HG02870 (cell line): ENCODE data around the gene PFKL.

Experiments used
- ATAC-seq: cut with Tn5 transposase; IDR thresholded peaks from one replicate; pipeline ENCODE4 v1.9.1; 2021; ENCODE audit warnings: mild to moderate bottlenecking, moderate library complexity; ENCODE audit not compliant: unreplicated experiment

The PFKL gene

DNA sequence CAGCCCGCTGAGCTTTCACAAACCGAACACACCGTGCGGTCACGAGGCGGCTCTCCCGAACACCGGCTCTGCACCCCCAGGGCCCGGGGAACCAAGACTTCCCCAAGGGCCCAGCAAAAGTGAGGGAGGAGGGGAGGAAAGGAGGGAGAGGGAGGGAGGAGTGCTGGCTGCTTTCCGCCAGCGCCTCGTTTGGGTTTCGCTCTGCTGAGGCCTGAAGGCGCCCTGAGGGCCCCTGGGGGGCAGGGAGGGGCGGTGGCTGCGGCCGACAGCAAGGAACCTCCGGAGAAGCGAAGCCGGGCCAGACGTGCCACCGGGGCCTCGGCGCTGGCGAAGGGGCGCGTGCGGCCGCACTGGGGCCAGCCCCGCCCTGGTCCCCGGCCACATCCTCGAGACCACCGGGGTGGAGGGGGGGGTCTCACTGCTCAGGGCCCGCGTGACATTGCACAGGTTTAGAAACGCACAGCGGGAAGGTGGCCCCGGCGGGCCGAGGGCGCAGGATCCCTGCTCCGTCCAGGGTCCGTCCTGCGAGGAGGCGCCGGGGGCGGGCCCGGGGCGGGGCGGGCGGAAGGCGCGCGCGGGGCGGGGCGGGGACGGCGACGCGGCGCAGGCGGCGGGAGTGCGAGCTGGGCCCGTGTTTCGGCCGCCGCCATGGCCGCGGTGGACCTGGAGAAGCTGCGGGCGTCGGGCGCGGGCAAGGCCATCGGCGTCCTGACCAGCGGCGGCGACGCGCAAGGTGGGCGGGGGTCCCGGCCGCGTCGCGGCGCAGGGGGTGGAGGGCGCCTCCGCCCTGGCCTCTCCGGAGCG is at the start of gene PFKL:
PFKL (plus strand) TSS at position 596 of the 804 bp plus-strand sequence; CDS start at position 649, 53 bp downstream.
- peak; percentile 36 for ATAC-seq

DNA sequence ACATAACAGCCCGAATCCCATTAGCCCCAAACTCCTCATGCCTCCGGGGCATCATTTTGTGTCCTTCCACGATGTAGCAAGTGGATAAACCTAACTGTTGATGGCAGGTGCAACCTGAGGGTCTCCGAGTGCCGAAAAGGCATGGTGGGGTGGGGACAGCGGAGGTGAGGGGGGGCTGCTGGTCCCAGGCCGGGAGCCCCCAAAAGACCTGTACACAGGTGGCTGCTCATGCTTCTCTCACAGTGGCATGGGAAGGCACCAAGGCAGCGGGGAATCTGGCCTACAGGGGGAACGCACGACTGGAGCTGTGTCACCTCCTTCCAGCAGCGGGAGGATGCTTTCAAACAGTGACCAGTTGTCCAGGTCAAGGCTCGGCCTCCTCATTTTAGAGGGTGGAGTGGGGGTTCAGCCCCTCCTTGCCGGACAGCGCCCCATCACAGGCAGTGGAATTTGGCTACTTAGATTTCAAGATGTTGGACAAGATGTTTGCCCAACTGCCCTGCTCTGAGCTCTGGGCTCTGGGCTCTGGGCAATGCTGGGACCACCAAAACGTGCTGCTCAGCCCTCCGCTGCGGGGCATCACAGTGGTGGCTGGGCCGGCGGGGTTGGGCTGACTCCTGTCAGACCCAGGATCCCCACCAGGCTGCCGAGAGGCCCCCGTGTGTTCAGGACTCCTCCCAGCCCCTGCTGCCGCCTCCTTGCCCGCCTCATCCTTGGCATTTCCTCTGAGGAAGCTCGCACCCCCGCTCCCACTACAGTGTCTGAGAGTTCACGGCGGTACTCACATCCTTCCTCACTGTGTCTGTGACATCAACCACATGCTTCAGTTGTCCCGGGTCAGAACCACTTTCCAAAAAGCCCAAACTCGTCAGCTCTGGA is 45.8 kb upstream of the PFKL start:
- ATAC-seq, result no peak

DNA sequence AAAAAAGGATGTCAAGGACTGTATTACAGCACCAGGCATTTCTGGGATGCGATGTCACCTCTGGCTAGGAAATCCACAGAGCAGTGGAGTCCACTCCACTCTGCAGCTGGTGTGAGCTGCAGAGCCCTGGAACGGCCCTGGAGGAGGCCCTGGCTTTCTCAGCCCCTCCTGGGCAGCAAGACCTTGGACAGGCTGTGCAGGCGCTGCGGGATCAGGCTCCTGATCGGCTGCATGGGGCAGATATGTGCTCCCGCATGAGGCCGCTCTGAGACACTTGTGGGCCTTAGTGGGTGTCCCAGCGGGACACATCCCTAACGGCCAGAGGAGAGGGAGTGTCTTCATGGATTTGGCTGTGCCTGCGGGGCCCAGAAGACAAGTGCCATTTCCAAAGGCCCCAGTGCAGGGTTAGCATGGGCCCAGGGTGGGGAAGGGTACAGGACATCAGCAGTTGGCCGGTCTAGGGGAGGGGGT is 44.3 kb upstream of the PFKL start:
- no peak for ATAC-seq

DNA sequence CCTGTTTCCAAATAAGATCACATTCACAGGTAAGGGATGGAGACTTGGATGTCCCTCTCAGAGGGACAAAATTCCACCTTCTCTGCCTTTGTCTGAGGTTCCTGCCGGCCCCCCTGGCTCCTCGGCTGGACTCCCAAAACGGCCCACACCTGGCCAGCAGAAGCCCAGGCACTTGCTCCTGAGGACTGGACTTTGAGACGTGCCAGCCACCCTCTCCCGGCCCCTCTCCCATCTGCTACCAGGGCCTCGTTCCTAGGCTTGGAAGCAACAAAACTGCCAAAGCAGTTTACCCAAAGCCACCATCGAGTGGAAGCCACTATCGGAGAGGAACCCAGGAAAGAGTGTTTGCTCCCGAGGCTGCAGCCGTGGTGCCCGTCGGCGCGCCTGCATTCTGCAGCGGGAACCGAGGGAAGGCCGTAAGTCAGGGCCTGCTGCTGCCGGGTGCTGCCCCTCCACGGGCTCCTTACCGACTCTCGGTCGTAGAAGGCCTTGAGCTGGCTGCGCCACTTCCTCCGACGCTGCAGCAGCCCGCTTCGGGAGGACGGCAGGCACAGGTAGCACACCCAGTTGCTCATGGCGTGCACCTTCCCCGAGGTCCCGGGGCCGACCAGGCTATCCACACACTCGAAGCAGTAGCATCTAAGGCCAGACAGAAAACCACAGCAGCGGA is 41.7 kb upstream of the PFKL start:
- no peak for ATAC-seq

DNA sequence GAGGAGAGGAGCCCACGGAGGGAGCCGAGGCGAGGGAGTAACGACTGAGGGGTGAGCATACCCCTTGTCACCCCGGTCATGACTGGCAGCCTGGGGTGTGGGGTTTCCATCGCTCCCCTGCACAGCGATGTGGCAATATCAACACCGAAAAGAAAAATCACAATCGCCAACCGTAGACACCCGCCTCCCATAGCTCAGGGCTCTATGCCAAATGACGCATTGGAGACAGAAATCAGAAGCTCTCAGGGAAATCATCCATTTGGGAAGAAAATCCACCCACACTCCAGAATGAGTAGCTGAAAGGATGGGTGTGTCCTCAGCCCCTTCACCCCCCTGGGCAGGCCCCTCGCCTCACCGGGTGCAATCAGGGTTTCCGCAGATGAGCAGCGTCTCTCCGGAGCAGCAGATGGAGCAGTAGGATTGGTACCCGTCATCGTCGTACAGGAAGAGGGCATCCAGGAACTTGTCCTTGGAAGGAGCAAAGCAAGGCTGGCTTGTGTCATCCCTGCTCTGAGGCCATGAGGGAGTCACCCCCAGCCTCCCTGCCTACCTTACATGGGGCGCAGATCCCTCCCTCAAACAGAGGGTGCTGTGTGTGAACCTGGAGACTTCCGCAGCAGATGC is 40.7 kb upstream of the PFKL start:
- ATAC-seq, result no peak

DNA sequence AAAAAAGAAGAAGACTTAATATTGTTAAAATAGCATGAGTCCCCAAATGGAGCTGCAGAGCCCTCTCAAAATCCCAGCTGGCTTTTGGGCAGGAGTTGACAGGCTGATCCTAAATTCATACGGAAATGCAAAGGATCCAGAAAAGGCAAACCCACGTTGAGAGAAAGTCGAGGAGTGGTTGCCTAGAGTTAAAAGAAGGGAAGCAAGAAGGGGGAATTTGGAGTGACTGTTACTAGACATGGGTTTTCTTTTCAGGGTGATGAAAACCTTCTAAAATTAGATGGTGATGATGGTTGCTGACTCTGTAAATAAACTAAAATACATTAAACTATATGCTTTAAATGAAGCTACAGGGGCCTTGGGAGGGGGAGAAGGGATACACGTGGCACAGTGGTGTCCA is 39.8 kb upstream of the PFKL start:
- no peak for ATAC-seq

DNA sequence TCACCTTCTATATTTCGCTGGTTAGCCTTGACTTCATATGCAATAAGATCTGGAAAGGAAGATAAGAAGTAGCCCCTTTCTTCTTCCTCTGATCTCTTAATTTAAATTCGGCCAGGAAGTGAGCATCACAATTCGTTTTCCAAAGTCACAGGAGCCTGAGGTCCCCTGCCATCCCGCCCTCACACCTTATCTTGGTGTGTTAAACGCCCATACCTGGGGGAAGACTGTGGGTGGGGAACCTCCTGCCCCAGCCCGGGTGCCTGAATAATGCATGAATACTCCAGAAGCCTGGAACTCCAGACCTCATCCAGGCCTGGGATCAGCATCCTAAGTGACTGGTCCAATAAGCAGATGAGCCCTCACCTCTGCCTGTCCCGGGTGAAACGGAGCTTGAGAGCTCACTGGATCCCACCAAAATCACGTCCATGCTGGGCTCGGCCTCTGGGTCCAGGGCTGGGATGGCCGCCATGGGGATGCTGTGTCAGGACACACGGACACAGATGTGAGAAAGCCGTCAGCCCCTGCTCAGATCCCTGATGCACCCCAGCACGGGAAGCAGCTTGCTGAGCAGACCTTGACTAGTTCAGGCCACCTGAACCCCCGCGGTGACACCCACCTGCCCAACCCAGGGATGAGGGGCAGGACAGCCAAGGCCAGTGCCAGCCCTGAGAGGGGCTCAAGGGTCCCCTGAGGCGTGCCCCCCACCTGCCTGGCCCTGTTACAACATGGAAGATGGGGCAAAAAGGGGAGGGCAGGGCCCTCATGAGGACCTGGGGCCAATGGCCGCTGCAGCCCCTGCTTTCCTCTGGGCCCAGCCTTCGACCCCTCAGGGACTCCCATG is 38.8 kb upstream of the PFKL start:
- ATAC-seq, result no peak

DNA sequence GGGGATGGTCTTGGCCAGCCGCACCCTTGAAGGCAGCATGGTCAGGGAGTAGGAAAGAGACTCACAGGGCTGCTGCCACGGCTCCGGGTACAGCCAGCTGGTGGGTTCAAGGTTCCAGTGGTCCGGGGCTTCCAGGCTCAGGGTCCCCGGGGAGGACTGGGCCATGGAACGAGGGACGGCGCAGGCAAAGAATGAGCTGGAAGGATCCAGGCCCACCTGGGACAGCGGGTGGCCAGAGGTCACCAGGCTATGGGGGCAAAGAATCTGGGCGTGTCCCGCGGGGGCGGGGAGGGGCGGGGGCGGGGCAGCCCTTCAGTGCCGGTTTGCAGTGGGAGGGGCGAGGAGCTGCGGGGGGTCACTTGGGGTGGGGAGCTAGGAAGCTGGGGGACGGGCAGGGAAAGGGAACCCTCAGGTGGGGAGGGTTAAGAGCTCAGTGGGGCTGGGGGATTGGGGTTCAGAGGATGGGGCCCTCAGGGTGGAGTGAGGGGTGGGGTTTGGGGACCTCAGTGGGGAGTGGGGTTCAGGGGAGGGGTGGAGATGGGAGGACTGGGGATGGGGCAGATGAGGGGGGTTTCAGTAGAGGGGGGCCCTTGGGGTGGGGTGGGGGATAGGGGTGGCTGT is 38.1 kb upstream of the PFKL start, which contains the start of gene DNMT3L:
DNMT3L (minus strand) TSS at position 223 of the 621 bp plus-strand sequence. CDS start 638 bp downstream, outside the sequence.
- ATAC-seq, result no peak

DNA sequence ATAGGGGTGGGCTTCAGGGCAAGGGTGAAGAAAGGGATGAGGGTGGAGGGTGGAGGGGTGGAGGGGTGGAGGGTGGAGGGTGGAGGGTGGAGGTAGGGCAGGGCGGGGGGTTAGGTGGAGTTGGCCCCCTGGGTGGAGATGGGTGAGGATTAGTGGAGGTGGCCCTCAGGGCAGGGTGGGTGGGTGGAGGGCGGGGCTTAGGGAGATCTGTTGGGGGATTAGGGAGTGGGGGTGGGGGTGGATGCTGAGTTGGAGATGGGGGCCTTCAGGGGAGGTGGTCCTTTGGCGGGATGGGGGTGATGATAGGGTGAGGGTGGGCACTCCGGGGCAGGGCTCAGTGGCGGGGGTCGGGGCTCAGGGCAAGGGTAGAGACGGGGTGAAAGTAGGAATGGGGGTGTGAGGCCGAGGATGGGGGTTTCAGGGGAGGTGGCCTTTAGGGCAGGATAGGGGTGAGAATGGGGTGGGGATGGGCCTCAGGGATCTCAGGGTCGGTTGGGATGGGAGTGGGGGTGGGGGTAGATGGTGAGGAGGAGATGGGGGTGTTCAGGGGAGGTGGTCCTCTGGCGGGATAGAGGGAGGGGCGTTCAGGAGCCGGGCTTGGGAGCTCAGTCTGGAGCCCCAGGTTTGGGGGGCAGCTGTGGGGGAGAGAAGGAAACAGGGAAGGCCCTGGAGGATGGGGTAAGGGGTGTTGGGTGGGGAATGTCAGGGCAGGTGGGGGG is 37.4 kb upstream of the PFKL start:
- no peak for ATAC-seq

DNA sequence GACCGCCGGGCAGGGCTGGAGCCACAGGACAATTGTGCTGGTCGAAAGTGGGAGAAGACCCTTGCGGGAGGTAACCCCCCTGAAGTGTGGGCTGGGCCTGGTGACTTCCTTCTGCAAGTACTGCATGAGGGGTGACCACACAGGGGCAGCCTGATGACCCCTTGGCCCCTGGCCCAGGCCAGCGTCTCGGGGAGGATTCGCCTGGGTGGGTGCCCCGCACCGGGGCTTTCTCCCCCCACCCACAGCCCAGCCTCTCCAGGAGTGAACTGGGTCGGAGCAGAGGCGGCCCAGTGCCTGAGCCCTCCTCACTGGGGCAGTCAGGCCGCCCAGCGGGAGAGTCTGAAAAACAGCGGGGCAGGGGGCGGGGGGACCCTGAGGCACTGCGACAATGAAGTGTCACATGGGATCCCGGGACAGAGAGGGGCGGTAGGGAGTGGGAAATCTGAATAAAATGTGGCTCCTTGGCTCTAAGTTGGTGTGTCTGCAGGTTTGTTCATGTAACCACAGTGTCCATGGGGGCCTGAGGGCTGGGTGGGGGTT is 36.6 kb upstream of the PFKL start:
- no peak for ATAC-seq

DNA sequence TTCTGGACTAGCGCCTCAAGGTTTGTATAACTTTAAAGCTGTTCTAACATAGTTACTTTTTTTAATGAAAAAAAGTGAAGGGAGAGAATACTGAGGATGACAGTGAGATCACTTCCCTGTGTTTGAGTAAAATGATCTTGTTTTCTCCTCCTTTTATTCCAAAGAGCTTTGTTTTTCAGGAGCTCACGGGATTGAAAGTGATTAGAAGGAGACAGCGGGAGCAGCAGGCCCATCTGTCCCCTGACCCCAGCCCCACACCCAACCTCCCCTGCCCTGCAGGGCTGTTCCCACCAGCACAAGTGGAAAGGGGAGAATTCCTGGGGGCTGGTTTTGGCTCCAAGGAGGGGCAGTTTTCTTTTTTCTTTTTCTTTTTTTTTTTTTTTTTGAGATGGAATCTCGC is 36.1 kb upstream of the PFKL start:
- ATAC-seq, result no peak

DNA sequence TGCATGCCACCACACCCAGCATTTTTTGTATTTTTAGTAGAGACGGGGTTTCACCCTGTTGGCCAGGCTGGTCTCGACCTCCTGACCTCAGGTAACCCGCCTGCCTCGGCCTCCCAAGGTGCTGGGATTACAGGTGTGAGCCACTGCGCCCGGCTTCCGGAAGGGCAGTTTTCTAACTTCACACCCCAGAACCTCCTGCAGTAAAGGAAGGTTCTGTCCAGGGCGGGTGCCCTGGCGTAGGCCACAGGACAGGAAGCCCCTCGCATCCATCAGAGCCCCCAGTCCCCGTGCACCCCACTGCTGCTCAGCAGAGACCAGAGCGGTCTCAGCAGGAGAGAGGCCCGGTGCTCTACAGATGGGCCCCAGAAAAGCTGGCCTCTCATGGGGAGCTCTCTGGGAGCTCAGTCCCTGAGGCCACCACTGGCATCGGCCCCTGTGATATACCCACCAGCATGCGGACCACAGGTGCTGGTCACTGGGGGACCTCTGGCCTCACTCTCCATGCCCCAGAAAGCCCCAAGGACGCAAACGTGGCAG is 34.1 kb upstream of the PFKL start:
- ATAC-seq, result no peak

DNA sequence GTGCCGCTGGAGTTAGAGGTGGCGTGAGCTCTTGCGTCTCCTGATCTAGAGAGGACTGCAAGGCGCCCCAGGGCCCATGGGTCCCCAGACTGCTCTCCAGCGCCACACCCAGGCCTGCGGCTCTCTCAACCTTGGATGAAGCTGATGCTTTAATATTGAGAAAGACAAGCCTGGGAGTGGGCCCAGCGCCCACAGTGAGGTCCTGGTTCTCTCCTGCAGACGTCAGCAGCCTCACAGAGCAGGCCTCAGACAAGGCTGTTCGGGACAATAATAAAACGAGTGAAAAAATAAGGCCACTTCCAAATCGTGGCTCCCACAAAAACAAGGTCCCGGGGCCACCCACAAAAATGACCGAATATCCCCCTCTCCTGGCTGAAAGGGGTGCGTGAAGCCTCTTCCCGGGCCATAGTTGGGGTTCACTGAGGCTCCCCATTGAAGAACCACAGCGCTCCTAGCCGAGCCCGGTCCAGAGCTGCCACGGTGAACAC is 32.2 kb upstream of the PFKL start:
- ATAC-seq, result no peak

DNA sequence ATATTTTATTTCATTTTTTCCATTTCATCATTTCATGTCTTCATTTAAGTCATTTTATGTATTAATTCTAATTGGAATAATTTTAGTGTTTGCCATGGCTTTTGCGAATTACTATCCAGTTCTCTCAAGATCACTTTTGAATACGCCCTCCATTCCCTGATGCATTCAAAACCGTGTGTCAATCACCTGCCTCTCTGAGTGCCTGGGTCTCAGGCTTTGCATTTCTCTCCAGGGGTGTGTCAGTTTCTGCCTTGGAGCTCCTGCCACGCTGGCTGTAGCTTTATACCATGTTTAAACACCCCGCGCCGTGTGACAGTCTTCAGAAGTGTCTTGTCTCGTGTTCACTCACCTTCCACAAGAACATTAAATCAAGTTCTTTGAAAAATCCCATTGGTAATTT is 30.8 kb upstream of the PFKL start:
- ATAC-seq, result no peak

DNA sequence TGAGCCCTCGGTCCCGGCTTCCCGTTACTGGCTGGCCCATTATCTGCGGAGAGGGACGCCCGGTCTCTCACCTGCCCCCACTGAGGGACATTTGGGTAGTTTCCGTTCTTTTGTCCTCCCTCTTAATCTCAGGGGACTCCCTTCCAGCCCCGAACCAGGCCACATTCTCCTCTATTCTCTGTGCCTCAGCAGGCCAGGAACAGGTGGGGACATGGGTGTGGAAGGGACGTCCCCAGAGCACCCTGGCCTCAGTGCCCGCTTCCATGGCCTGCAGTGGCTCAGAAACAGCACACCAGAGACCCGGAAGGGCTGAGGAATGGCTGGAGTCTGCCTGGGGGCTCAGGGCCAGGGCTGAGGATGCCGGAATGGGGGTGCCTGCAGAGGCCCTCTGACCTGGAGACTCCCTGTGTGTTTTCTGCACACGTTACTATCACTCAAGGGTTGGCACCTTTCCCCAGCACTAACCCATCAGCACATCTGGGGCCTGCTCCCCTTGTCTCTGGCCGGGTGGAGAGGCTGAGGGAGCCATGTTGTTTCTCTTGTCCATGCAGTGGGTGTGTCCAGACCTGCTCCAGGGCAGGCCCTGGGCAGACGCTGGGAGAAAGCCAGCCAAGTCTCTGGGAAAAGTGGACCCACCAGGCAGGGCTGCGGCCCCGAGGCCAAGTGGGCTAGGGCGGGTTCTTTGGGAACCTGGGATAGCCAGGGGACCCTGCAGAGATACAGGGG is 28.1 kb upstream of the PFKL start:
- ATAC-seq, result no peak

DNA sequence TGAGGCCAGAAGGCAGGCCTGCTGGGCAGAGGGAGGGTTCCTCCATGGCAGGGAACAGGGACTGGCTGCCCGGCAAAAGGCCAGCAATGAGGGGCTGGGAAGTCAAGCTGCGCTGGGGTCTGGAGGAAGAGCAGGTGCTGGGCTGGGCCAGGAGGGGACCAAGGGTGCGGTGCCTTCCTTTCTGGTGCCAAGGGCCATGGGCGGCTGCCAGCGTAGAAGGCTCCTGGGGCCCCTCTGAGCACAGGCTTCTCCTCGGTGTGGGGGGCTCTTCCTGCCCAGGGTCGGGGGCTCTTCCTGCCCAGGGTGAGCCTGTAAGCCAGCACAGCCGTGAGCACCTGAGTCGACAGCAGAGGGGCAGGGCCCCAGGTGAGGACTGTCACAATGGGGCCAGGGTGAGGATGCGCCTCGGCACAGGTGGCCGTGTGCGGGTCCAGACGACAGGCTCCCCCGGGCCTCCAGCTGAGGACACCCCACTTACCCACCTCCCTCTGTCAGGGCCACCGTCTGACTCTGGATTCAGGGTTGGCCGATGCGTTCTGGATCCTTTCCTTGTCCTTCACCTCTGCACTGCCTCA is 27.5 kb upstream of the PFKL start:
- no peak for ATAC-seq

DNA sequence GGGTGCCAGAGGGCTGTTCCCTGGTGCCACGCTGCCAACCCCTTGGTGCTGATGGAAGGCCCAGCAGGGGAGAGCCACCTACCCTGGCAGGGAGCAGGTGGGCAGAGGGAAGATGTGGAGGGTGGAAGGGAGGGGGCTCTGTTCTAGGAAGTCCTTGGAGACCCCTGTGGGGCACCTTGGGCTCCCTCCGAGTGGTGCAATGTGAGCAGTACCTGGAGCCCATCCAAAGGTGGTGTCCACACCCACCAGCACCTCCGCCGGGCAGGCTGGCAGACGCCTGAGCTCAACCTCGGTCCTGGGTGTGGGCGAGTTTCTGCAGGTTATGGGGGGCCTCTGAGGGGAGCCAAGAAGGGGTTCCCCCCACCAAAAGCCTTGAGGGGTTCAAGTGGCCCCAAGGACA is 26.8 kb upstream of the PFKL start:
- ATAC-seq, result no peak
